CD8-positive, alpha-beta memory T cell (primary cell): Measurements from ENCODE around the gene XPNPEP2. TPM values are rescaled to one million over a fixed set of nuclear protein-coding genes. Genes with fewer than 3 reads are reported as not detected.

Experiments
- CTCF ChIA-PET: fragments of 350-600 bp; sonication (Branson Sonifier 250); formaldehyde crosslinking; loops from one replicate; lab custom pipeline; 2021; ENCODE audit warnings: antibody characterized with exemption; lab: Charles Lee
- POLR2A ChIA-PET: fragments of 350-600 bp; sonication (Branson Sonifier 250); formaldehyde crosslinking; loops from one replicate; lab custom pipeline; 2021; ENCODE audit warnings: antibody characterized with exemption; lab: Charles Lee
- DNase-seq, 5 donors: peaks; one replicate each; pipeline versions ENCODE4 v3.0.0 to v3.0.0-alpha.2; 2020 to 2022; ENCODE audit warnings: mixed read lengths in 1 of 5
- H3K27ac ChIP-seq: one replicate; pipeline ENCODE4 v1.7.0; 2013; ENCODE audit warnings: low read depth, mild to moderate bottlenecking, low read length, moderate library complexity
- H3K27me3 ChIP-seq: 2 replicates; pipeline ENCODE4 v1.7.0; 2013; ENCODE audit warnings: low read length, mild to moderate bottlenecking; ENCODE audit not compliant: insufficient read depth, poor library complexity, severe bottlenecking
- H3K36me3 ChIP-seq: 2 replicates; pipeline ENCODE4 v1.7.0; 2013; ENCODE audit warnings: mild to moderate bottlenecking, low read length, moderate library complexity; ENCODE audit not compliant: insufficient read depth
- H3K4me1 ChIP-seq: 2 replicates; pipeline ENCODE4 v1.7.0; 2013; ENCODE audit warnings: mild to moderate bottlenecking, low read length, moderate library complexity; ENCODE audit not compliant: insufficient read depth
- H3K4me3 ChIP-seq: 2 replicates; pipeline ENCODE4 v1.7.0; 2013; ENCODE audit warnings: mild to moderate bottlenecking, low read length
- H3K9me3 ChIP-seq: 2 replicates; pipeline ENCODE4 v1.7.0; 2013; ENCODE audit warnings: mild to moderate bottlenecking, low read length
- H3K27ac Mint-ChIP-seq, 8 donors: one replicate each; pipeline ENCODE4 v1.8.0; 2020 to 2021; ENCODE audit warnings: mixed read lengths in 8 of 8, mild to moderate bottlenecking in 6 of 8, inconsistent platforms in 3 of 8, moderate library complexity in 3 of 8
- H3K27me3 Mint-ChIP-seq, 2 donors: one replicate each; pipeline ENCODE4 v1.8.0; 2020 to 2021; ENCODE audit warnings: mixed read lengths in 2 of 2, mild to moderate bottlenecking in 1 of 2, moderate library complexity in 1 of 2
- H3K36me3 Mint-ChIP-seq, 3 donors: one replicate each; pipeline ENCODE4 v1.8.0; 2020 to 2021; ENCODE audit warnings: mixed read lengths in 3 of 3, inconsistent platforms in 1 of 3, mild to moderate bottlenecking in 1 of 3
- H3K4me1 Mint-ChIP-seq, 3 donors: one replicate each; pipeline ENCODE4 v1.8.0; 2020 to 2021; ENCODE audit warnings: mixed read lengths in 3 of 3, inconsistent platforms in 1 of 3, mild to moderate bottlenecking in 1 of 3
- H3K4me3 Mint-ChIP-seq, 7 donors: one replicate each; pipeline ENCODE4 v1.8.0; 2020 to 2021; ENCODE audit warnings: mixed read lengths in 7 of 7, mild to moderate bottlenecking in 6 of 7, moderate library complexity in 4 of 7, inconsistent platforms in 2 of 7
- H3K9me3 Mint-ChIP-seq, 5 donors: one replicate each; pipeline ENCODE4 v1.8.0; 2020 to 2022; ENCODE audit warnings: mixed read lengths in 5 of 5, mild to moderate bottlenecking in 3 of 5, moderate library complexity in 2 of 5, inconsistent platforms in 1 of 5
- polyA plus RNA-seq: library from polyadenylated mRNA; unstranded; fragments of 300-500 nt; fragmentation: Illumina TruSeq; gene quantifications from one replicate; pipeline ENCODE4 v1.2.3, GENCODE V29; 2021
- total RNA-seq, 2 experiments: library from RNA; stranded (reverse); gene quantifications; one replicate each; pipeline ENCODE4 v1.2.3, GENCODE V29; 2021

Gene XPNPEP2
- total and polyA plus RNA-seq, 3 experiments from 2014 or later, result 0.28 to 1.2 (median 0.29) TPM

DNA sequence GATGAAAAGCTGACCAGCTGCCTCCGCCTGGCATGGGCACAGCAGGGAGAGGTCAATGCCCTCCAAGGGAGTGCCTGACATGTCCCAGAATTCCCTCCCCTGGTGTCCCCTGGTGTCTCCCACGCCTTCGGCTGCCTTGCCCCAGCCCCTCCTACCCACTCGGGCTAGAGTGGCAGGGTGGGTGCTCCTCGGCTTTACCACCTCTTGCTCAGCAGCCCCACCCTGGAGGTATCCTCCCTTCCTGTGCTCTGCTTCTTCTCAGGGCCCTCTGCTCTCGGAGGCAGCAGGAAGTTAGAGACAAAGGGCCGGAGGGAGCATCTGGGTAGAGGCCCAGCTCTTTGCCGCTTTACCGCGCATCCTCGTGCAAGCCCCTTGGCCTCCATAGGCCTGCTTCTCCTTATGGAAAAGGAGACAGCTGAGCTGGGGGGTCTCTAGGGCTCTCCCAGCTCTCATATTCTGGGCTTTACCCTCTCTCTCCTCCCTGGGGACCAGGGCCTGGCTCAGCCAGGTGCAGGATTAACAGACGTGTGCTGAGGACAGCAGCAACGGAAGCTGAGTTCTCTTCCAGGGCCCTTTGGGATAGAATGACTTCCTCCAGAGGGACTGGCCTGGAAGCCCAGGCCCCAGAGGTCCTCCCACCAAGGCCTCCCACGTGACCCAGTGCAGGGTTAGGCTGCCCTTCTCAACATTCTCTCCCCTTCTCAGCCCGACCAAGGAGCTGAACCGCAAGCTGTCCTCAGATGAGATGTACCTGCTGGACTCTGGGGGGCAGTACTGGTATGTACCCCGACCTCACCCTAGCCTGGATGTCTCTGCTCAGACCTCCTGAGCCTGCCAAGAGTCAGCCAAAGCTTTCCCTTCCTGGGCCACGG is 17.2 kb downstream of the XPNPEP2 start:
- peaks cover 0 to 1% (median 0%) of the 10 kb centered on the region in 3 donors for H3K36me3 Mint-ChIP-seq
- H3K27me3 Mint-ChIP-seq, result peaks cover 0 to 3% of the 10 kb centered on the region in 2 donors
- peak in 3 of 5 donors; percentile 29 to 58 (median 41) for DNase-seq
- peak overlapping the region; percentile 37 for H3K4me3 ChIP-seq
- peak overlapping the region; percentile 9 for H3K27ac ChIP-seq
- no peaks in the 10 kb centered on the region for H3K9me3 ChIP-seq
- H3K4me1 Mint-ChIP-seq, result peaks cover 62 to 76% (median 72%) of the 10 kb centered on the region in 3 donors
- ChIA-PET POLR2A (interaction anchor here (0.5 to 2.4 kb wide), 9 partner anchors 11 to 41 kb away, joined by 3 to 17 read pairs (median 3); partner anchors contain the start of gene SASH3), CTCF (interaction anchor here (0.8 to 2.0 kb wide), 17 partner anchors 10 to 118 kb away, joined by 3 to 10 read pairs (median 5); partner anchors contain the start of gene SASH3)
- peaks cover 66% of the 10 kb centered on the region for H3K4me1 ChIP-seq
- H3K27me3 ChIP-seq, result no peaks in the 10 kb centered on the region
- no peaks in the 10 kb centered on the region for H3K9me3 Mint-ChIP-seq
- H3K4me3 Mint-ChIP-seq, result peak overlapping the region; percentile 57 to 87 (median 71)
- H3K27ac Mint-ChIP-seq, result peak overlapping the region; percentile 41 to 93 (median 82)
- no peaks in the 10 kb centered on the region for H3K36me3 ChIP-seq

DNA sequence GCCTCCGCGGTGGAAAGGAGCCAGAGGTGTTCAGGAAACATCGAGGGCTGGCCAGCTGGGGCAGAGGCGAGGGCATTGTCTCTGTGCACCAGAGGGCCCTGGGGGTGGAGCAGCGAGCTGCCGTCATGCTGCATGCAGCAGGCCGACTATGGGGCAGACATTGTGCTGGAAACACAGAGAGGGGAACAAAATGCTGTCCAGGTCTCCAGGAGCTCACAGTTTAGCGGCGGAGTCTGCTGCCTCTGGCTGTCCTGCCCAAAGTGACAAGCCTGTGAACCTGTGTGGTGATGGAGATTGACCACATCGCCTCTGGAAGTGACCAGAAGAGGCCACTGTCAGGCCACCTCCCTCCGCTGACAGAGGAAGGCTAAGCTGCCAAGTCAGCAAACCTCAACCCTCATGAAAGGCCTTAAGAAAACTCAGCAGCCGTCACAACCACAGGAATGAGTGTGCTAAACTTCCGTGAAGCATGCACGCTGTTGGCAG is 20.8 kb downstream of the XPNPEP2 start:
- Histone ChIP-seq H3K4me1 (peaks cover 72% of the 10 kb centered on the region), H3K36me3 (no peaks in the 10 kb centered on the region), H3K27me3 (no peaks in the 10 kb centered on the region), H3K4me3 (no peak overlapping the region), H3K9me3 (no peaks in the 10 kb centered on the region), H3K27ac (peak overlapping the region; percentile 31)
- H3K4me1 Mint-ChIP-seq, result peaks cover 63 to 79% (median 73%) of the 10 kb centered on the region in 3 donors
- peaks cover 0 to 1% (median 0%) of the 10 kb centered on the region in 3 donors for H3K36me3 Mint-ChIP-seq
- ChIA-PET CTCF (interaction anchor here (1.0 to 2.9 kb wide), 14 partner anchors 9 to 82 kb away, joined by 3 to 36 read pairs (median 6); partner anchors contain the start of gene SASH3), POLR2A (interaction anchor here (0.8 to 3.4 kb wide), 7 partner anchors 9 to 39 kb away, joined by 3 to 27 read pairs (median 5); partner anchors contain the start of gene SASH3)
- H3K9me3 Mint-ChIP-seq, result no peaks in the 10 kb centered on the region
- peak overlapping the region; percentile 30 to 75 (median 49) for H3K4me3 Mint-ChIP-seq
- peak in 3 of 5 donors; percentile 66 to 71 (median 67) for DNase-seq
- H3K27ac Mint-ChIP-seq, result peak overlapping the region; percentile 68 to 95 (median 88)
- peaks cover 0 to 4% of the 10 kb centered on the region in 2 donors for H3K27me3 Mint-ChIP-seq

DNA sequence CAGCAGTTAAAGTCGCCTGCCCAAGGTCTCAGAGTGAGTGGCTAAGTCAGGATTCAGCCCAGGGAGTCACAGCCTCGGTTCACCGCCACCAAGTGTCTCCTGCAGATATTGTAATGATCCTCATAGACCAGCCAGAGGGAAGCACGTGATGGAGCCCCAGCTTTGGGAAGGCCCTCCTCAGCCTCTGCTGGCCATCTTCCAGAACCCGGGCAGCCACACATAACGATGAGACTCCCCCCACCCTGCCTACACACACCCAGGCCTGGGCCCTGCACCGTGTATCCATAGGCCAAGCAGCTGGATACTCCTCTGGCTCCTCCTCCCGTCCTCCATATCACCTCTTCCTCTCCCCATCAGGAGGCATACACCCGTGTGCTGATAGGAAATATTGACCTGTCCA is 21.4 kb downstream of the XPNPEP2 start:
- ChIA-PET POLR2A (interaction anchor here (0.8 to 3.4 kb wide), 7 partner anchors 9 to 39 kb away, joined by 3 to 27 read pairs (median 5); partner anchors contain the start of gene SASH3), CTCF (interaction anchor here (1.0 to 2.9 kb wide), 13 partner anchors 8 to 82 kb away, joined by 3 to 36 read pairs (median 5); partner anchors contain the start of gene SASH3)
- H3K36me3 ChIP-seq, result no peaks in the 10 kb centered on the region
- no peaks in the 10 kb centered on the region for H3K9me3 ChIP-seq
- no peak overlapping the region for H3K4me3 ChIP-seq
- no peak for DNase-seq
- Mint-ChIP-seq H3K9me3 (no peaks in the 10 kb centered on the region), H3K4me3 (peak overlapping the region; percentile 30 to 75 (median 49)), H3K27ac (peak overlapping the region in 7 of 8 donors; percentile 68 to 94 (median 88)), H3K4me1 (peaks cover 58 to 73% (median 68%) of the 10 kb centered on the region in 3 donors), H3K27me3 (peaks cover 0 to 2% of the 10 kb centered on the region in 2 donors), H3K36me3 (peaks cover 0 to 1% (median 0%) of the 10 kb centered on the region in 3 donors)
- no peak overlapping the region for H3K27ac ChIP-seq
- peaks cover 66% of the 10 kb centered on the region for H3K4me1 ChIP-seq
- no peaks in the 10 kb centered on the region for H3K27me3 ChIP-seq

DNA sequence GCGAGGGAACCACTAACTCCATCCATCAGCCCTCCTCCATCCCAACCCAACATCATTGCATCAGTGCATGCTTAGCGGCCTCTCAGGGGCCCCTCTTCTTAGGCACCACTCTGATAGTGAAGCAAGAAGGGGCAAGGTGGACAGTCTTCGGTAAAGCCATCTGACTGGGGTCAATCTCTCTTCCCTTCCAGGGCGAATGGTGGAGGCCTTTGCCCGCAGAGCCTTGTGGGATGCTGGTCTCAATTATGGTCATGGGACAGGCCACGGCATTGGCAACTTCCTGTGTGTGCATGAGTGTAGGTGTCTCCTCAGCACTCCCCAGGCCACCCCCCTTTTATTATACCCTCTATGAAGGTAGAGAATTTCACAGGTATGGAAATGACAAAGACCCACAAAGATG is 22.2 kb downstream of the XPNPEP2 start:
- Histone ChIP-seq H3K27ac (no peak overlapping the region), H3K27me3 (no peaks in the 10 kb centered on the region), H3K36me3 (no peaks in the 10 kb centered on the region), H3K4me1 (peaks cover 58% of the 10 kb centered on the region), H3K4me3 (no peak overlapping the region), H3K9me3 (no peaks in the 10 kb centered on the region)
- Mint-ChIP-seq H3K9me3 (no peaks in the 10 kb centered on the region), H3K27me3 (peaks cover 0 to 2% of the 10 kb centered on the region in 2 donors), H3K4me1 (peaks cover 53 to 67% (median 62%) of the 10 kb centered on the region in 3 donors), H3K4me3 (no peak overlapping the region), H3K36me3 (peaks cover 0 to 1% (median 0%) of the 10 kb centered on the region in 3 donors), H3K27ac (peak overlapping the region in 6 of 8 donors; percentile 11 to 94 (median 84))
- CTCF ChIA-PET, result no interaction called here
- POLR2A ChIA-PET, result interaction anchor here (3.4 kb wide), 1 partner anchor 21 kb away, joined by 22 read pairs; no protein-coding TSS in a partner anchor
- no peak for DNase-seq

DNA sequence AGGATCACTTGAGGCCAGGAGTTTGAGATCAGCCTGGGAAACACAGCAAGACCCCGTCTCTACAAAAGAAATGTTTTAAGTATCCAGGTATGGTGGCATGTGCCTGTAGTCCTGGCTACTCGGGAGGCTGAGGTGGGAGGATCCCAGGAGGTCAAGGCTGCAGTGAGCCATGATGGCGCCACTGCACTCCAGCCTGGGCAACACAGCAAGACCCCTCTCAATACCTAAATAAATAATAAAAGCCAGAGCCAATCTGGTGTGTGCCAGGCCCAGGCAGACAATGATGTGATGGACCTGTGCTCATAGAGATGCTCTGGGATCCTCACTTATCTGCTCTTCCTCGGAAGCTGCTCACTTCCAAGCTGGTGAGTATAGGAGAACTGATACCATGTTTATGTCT is 22.8 kb downstream of the XPNPEP2 start:
- no peak for DNase-seq
- peaks cover 52% of the 10 kb centered on the region for H3K4me1 ChIP-seq
- Mint-ChIP-seq H3K27ac (peak overlapping the region in 4 of 8 donors; percentile 17 to 94 (median 72)), H3K4me3 (no peak overlapping the region), H3K27me3 (peaks cover 0 to 2% of the 10 kb centered on the region in 2 donors), H3K4me1 (peaks cover 52 to 65% (median 60%) of the 10 kb centered on the region in 3 donors), H3K9me3 (no peaks in the 10 kb centered on the region), H3K36me3 (peaks cover 0 to 1% (median 0%) of the 10 kb centered on the region in 3 donors)
- CTCF ChIA-PET, result no interaction called here
- no peak overlapping the region for H3K27ac ChIP-seq
- H3K9me3 ChIP-seq, result no peaks in the 10 kb centered on the region
- no peak overlapping the region for H3K4me3 ChIP-seq
- H3K36me3 ChIP-seq, result no peaks in the 10 kb centered on the region
- no peaks in the 10 kb centered on the region for H3K27me3 ChIP-seq
- POLR2A ChIA-PET, result interaction anchor here (3.4 kb wide), 1 partner anchor 20 kb away, joined by 22 read pairs; no protein-coding TSS in a partner anchor

DNA sequence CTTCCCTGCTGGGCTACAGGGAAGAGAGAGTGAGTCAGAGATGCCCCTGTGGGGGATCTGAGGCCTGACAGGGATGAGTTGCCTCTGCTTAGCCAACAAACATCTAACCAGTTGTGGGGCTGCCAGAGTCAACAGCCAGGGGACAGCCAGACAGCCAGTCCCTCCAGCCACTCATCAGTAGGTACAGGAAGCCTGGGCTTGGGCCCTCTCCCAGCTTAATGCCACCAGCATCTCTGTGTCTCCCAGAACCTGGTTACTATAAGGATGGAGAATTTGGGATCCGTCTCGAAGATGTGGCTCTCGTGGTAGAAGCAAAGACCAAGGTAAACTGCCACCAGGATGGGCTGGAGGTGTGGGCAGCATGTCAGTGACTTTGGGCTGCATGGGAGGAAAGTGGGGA is 23.7 kb downstream of the XPNPEP2 start:
- Mint-ChIP-seq H3K4me3 (no peak overlapping the region), H3K9me3 (no peaks in the 10 kb centered on the region), H3K4me1 (peaks cover 54 to 64% (median 60%) of the 10 kb centered on the region in 3 donors), H3K27ac (peak overlapping the region in 1 of 8 donors; percentile 8), H3K27me3 (peaks cover 0 to 2% of the 10 kb centered on the region in 2 donors), H3K36me3 (peaks cover 0 to 1% (median 0%) of the 10 kb centered on the region in 3 donors)
- DNase-seq, result no peak
- ChIA-PET POLR2A (no interaction called here), CTCF (no interaction called here)
- H3K9me3 ChIP-seq, result no peaks in the 10 kb centered on the region
- peaks cover 52% of the 10 kb centered on the region for H3K4me1 ChIP-seq
- H3K27ac ChIP-seq, result no peak overlapping the region
- no peaks in the 10 kb centered on the region for H3K36me3 ChIP-seq
- no peaks in the 10 kb centered on the region for H3K27me3 ChIP-seq
- no peak overlapping the region for H3K4me3 ChIP-seq

DNA sequence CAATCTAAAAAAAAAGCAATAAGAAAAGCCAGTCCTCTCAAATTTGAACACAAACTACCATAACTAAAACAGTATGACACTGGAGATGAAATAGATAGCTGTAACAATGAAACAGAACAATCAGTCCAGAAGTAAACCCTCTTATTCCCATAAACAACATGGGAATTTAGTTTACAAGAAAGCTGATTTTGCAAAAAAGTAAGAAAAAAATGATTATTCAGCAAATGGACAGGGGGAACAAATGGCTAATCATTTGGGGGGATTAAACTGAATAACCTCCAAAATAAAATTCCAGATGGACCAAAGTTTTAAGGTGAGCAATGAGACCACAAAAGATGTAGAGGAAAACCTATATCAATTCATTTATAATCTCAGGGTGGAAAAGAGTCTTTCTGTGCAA is 24.9 kb downstream of the XPNPEP2 start:
- Histone ChIP-seq H3K36me3 (no peaks in the 10 kb centered on the region), H3K27me3 (no peaks in the 10 kb centered on the region), H3K9me3 (no peaks in the 10 kb centered on the region), H3K4me3 (no peak overlapping the region), H3K4me1 (peaks cover 52% of the 10 kb centered on the region), H3K27ac (no peak overlapping the region)
- CTCF ChIA-PET, result interaction anchor here (1.2 to 1.7 kb wide), 2 partner anchors 8 to 13 kb away, joined by 3 read pairs; no protein-coding TSS in a partner anchor
- Mint-ChIP-seq H3K36me3 (peaks cover 0 to 1% (median 0%) of the 10 kb centered on the region in 3 donors), H3K27ac (no peak overlapping the region), H3K27me3 (peaks cover 0 to 2% of the 10 kb centered on the region in 2 donors), H3K4me1 (peaks cover 55 to 64% (median 60%) of the 10 kb centered on the region in 3 donors), H3K9me3 (no peaks in the 10 kb centered on the region), H3K4me3 (no peak overlapping the region)
- POLR2A ChIA-PET, result interaction anchor here (0.7 kb wide), 1 partner anchor 22 kb away, joined by 3 read pairs; no protein-coding TSS in a partner anchor
- DNase-seq, result no peak
